ENCODE data around the gene TUG1. TPM values are rescaled to one million over a fixed set of nuclear protein-coding genes. Genes with fewer than 3 reads are reported as not detected.

Gene TUG1
- total and polyA plus RNA-seq, 2 of the 4 experiments (the other 2 are of a cell fraction): 60.6 to 68.8 TPM

DNA sequence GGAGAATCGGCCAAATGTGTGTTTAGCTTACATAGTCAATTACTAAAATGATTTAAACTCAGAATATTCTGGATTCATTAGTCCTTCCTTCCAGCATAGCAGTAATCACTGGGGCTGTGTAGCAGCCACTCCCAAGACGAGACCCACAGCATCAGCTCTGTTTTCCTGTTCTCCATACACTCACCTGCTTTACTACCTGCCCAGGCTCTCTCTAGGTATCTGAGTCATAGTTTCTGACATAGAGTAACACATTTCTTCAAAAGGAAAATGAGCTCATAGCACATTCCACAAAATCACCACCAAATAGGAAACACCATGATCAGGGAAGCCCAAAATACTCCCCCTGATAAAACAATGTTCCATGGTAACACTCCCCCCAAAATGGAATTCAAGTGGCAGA is 23.4 kb upstream of the TUG1 start:
- Histone ChIP-seq H2AFZ (replicated peaks; ENCODE audit: low read length, poor library complexity) (no peak overlapping the region), H3K9ac (ENCODE audit: low read depth, low read length) (no peak overlapping the region), H3K23ac (ENCODE audit: low read depth, low read length) (no peak overlapping the region), H3K9me1 (ENCODE audit: insufficient read depth, low read length) (peaks cover 4% of the 10 kb centered on the region; the same call in 1 of the 2 replicates), H3K27me3 (ENCODE audit: control insufficient read depth, insufficient read depth, low read length) (no peaks in the 10 kb centered on the region), H2AK5ac (ENCODE audit: low read depth, low read length) (no peak overlapping the region), H2BK120ac (ENCODE audit: low read depth, low read length) (no peak overlapping the region), H3K9me3 (ENCODE audit: control insufficient read depth, insufficient read depth, low read length) (no peaks in the 10 kb centered on the region), H3K4me1 (ENCODE audit: control insufficient read depth, insufficient read depth, low read length) (peaks cover 2% of the 10 kb centered on the region), H2BK20ac (ENCODE audit: low read depth, low read length) (no peak overlapping the region), H2BK5ac (ENCODE audit: low read depth, low read length, poor library complexity, severe bottlenecking) (no peak overlapping the region), H4K8ac (ENCODE audit: low read depth in 2 of 2, low read length in 2 of 2) (no peak overlapping the region), H3K36me3 (ENCODE audit: control insufficient read depth, insufficient read depth, low read length) (peaks cover 73% of the 10 kb centered on the region), H4K20me1 (ENCODE audit: insufficient read depth, low read length) (peaks cover 4% of the 10 kb centered on the region; the same call in 1 of the 2 replicates), H3K18ac (ENCODE audit: low read depth, low read length) (no peak overlapping the region), H3K4me2 (ENCODE audit: low read depth, low read length) (no peak overlapping the region), H3K4ac (ENCODE audit: low read depth, low read length) (no peak overlapping the region), H3K14ac (replicated peaks; ENCODE audit: low read depth, low read length) (no peak overlapping the region), H2BK15ac (ENCODE audit: low read depth, low read length) (no peak overlapping the region), H3K79me1 (ENCODE audit: low read depth in 1 of 2, low read length in 2 of 2) (peaks cover 14 to 47% of the 10 kb centered on the region in 2 experiments; a peak in 3 of 4 replicates), H2AK9ac (replicated peaks; ENCODE audit: low read depth, low read length, poor library complexity) (no peak overlapping the region), H3K4me3 (ENCODE audit: insufficient read depth, low read depth, low read length) (no peak overlapping the region), H4K5ac (ENCODE audit: low read depth, low read length) (no peak overlapping the region), H3K27ac (ENCODE audit: insufficient read depth, low read length) (no peak overlapping the region), H4K91ac (ENCODE audit: insufficient read depth, low read depth, low read length) (no peak overlapping the region), H3K56ac (ENCODE audit: extremely low read depth, insufficient read depth, low read length) (no peak overlapping the region)
- no TSS peak for BruUV-seq (replicated peaks)
- intact Hi-C loops (cut with micrococcal nuclease) (no loop called here), in situ Hi-C loops (cut with MboI; ENCODE audit: low sequenced_read_pairs) (loop anchor here (5.0 to 10.0 kb wide), 3 partner anchors 142 to 289 kb away; no protein-coding TSS in a partner anchor), dilution Hi-C loops (cut with HindIII; ENCODE audit: low sequenced_read_pairs, unreplicated experiment) (no loop called here)
- no peak for TF ChIP-seq FOS (IDR thresholded peaks at IDR 0.05; ENCODE audit: low read depth, low read length)
- TF ChIP-seq, protein P1, sequence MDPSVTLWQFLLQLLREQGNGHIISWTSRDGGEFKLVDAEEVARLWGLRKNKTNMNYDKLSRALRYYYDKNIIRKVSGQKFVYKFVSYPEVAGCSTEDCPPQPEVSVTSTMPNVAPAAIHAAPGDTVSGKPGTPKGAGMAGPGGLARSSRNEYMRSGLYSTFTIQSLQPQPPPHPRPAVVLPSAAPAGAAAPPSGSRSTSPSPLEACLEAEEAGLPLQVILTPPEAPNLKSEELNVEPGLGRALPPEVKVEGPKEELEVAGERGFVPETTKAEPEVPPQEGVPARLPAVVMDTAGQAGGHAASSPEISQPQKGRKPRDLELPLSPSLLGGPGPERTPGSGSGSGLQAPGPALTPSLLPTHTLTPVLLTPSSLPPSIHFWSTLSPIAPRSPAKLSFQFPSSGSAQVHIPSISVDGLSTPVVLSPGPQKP (IDR thresholded peaks at IDR 0.05; ENCODE audit: borderline replicate concordance, low read depth, low read length): no peak
- TF ChIP-seq, protein P2, sequence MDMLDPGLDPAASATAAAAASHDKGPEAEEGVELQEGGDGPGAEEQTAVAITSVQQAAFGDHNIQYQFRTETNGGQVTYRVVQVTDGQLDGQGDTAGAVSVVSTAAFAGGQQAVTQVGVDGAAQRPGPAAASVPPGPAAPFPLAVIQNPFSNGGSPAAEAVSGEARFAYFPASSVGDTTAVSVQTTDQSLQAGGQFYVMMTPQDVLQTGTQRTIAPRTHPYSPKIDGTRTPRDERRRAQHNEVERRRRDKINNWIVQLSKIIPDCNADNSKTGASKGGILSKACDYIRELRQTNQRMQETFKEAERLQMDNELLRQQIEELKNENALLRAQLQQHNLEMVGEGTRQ (IDR thresholded peaks at IDR 0.05; ENCODE audit: low read depth, low read length): no peak
- no peak for TF ChIP-seq RCOR1 (IDR thresholded peaks at IDR 0.05; ENCODE audit: insufficient replicate concordance, low read length)
- no peak for TF ChIP-seq SMC3 (IDR thresholded peaks at IDR 0.05; ENCODE audit: low read depth, low read length)
- no peak for TF ChIP-seq NFE2L2 (IDR thresholded peaks at IDR 0.05; ENCODE audit: low read depth, low read length)
- no peak for TF ChIP-seq POLR2A (IDR thresholded peaks at IDR 0.05; ENCODE audit: low read depth, low read length)
- no peak for TF ChIP-seq BHLHE40 (IDR thresholded peaks at IDR 0.05; ENCODE audit: low read depth, low read length)
- TF ChIP-seq MAZ (IDR thresholded peaks at IDR 0.05; ENCODE audit: borderline replicate concordance, low read depth, low read length): no peak
- ATAC-seq (ENCODE audit: low read depth) (no peak), DNase-seq (no peak)
- ChIA-PET POLR2A (ENCODE audit: unreplicated experiment) (no interaction called here), CTCF (no interaction called here)
- 80% methylated on average over 1 of the region's 2 CpGs; no CpG with 5 or more reads in 1 of the 2 experiments for WGBS, 2 experiments (ENCODE audit: extremely low coverage in 2 of 2, insufficient read length in 1 of 2)

Measured in IMR-90 (cell line).